Fibroblast of skin of right quadriceps (primary cell): ENCODE data around the gene SLC26A5.

Experiments used
- DNase-seq: peaks from one replicate; pipeline ENCODE4 v3.0.0-alpha.2; 2013

Gene SLC26A5

GRCh38 chr7:103344453-103345149 is 101.4 kb downstream of the SLC26A5 start, which contains the start of gene DNAJC2:
Gene DNAJC2 (minus strand): TSS chr7:103344767. CDS start chr7:103344622, 145 bp downstream.
- peak; percentile 92 for DNase-seq

- DNase-seq, result peak; percentile 28
Measured at GRCh38 chr7:103343758-103344452, 102.1 kb downstream of the SLC26A5 start.

GRCh38 chr7:103343332-103343731 is 102.7 kb downstream of the SLC26A5 start:
- no peak for DNase-seq

- DNase-seq, result no peak
Measured at GRCh38 chr7:103341466-103341865, 104.5 kb downstream of the SLC26A5 start.

- no peak for DNase-seq
Measured at GRCh38 chr7:103338864-103339263, 107.1 kb downstream of the SLC26A5 start.

GRCh38 chr7:103336761-103337160 is 109.2 kb downstream of the SLC26A5 start:
- no peak for DNase-seq

- no peak for DNase-seq
Measured at GRCh38 chr7:103325744-103326143, 120.3 kb downstream of the SLC26A5 start.
